Thoracic aorta (tissue), 2 donors: Measurements from ENCODE around the gene TBL1X. TPM values are rescaled to one million over a fixed set of nuclear protein-coding genes. Genes with fewer than 3 reads are reported as not detected.
"Not testable (repeated sequence)": the region's sequence is repeated elsewhere in the genome, so short reads cannot be mapped to it uniquely, and the experiment has no call there.

Experiments used
- ATAC-seq: fragments of 150-250 bp; one replicate; pipeline ENCODE4 v1.8.0; 2017; ENCODE audit warnings: low read depth; ENCODE audit not compliant: insufficient number of reproducible peaks, low FRiP score
- DNase-seq: peaks from one replicate; pipeline ENCODE4 v3.0.0-alpha.2; 2020; ENCODE audit warnings: low spot score
- H3K27ac ChIP-seq, 2 donors: fragments of 200-600 bp; sonication (generic); 1 replicate in 1 of 2; 2 replicates in 1 of 2; pipeline ENCODE4 v1.5.1; 2016; ENCODE audit warnings: mild to moderate bottlenecking in 2 of 2, moderate library complexity in 2 of 2
- H3K27me3 ChIP-seq: fragments of 200-600 bp; sonication (generic); replicated peaks from 2 replicates; pipeline ENCODE4 v1.6.0; 2016; ENCODE audit warnings: mild to moderate bottlenecking; ENCODE audit not compliant: insufficient read depth
- H3K36me3 ChIP-seq: fragments of 200-600 bp; sonication (generic); one replicate; pipeline ENCODE4 v1.5.1; 2016
- H3K4me1 ChIP-seq, 2 donors: fragments of 200-600 bp; sonication (generic); 1 replicate in 1 of 2; 2 replicates in 1 of 2; pipeline versions ENCODE4 v1.5.1 to v1.6.0; 2016; ENCODE audit warnings: low read depth in 2 of 2, mild to moderate bottlenecking in 1 of 2; ENCODE audit not compliant: control insufficient read depth in 1 of 2
- H3K4me3 ChIP-seq: fragments of 200-600 bp; sonication (generic); 2 replicates; pipeline ENCODE4 v1.5.1; 2016; ENCODE audit warnings: mild to moderate bottlenecking
- H3K9me3 ChIP-seq: fragments of 200-600 bp; sonication (generic); 2 replicates; pipeline ENCODE4 v1.5.1; 2016
- total RNA-seq, 2 donors: library from RNA; depleted of rRNA; stranded (reverse); fragments of >200 nt; gene quantifications; one replicate each; pipeline versions ENCODE4 v1.1.0 to v1.2.3, GENCODE V29; 2016
- TF ChIP-seq, protein P1 (sequence below): fragments of 200-600 bp; sonication (generic); IDR thresholded peaks from one replicate; pipeline ENCODE4 v1.5.1; 2019; ENCODE audit warnings: antibody characterized with exemption

TBL1X gene
- total RNA-seq, 2 donors from 2014 or later: 37.9 to 39.7 TPM

DNA sequence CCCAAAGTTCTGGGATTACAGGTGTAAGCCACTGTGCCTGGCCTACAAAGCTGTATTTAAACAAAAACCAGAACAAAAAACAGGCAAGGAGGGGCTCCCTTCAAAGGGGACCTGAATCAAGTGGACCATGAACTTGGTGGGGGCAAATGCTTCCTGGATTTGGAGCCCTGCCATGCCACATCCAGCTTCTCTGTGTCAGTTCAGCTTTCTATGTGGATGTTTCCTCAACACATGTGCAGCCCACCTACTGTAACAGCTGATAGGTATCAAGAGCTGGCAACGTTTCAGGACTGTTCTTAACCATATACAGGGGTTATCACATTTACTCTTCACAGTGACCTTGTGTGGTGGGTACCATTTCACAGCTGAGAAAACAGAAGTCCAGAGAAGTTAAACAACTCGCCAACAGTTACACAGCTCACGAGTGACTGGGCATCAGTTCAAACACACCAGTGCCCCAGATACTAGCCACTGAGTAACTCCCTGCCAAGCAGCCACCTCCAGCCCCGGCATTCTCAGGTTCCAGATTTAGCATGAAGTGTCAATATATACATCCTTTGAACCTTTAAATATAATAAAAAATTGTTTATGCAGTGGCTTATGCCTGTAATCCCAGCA is 293.3 kb downstream of the TBL1X start:
- Histone ChIP-seq H3K36me3 (no peaks in the 10 kb centered on the region), H3K27me3 (no peaks in the 10 kb centered on the region), H3K9me3 (no peaks in the 10 kb centered on the region), H3K4me3 (no peak overlapping the region), H3K4me1 (no peaks in the 10 kb centered on the region), H3K27ac (no peak overlapping the region)
- DNase-seq (no peak), ATAC-seq (no peak)
- TF ChIP-seq, protein P1, sequence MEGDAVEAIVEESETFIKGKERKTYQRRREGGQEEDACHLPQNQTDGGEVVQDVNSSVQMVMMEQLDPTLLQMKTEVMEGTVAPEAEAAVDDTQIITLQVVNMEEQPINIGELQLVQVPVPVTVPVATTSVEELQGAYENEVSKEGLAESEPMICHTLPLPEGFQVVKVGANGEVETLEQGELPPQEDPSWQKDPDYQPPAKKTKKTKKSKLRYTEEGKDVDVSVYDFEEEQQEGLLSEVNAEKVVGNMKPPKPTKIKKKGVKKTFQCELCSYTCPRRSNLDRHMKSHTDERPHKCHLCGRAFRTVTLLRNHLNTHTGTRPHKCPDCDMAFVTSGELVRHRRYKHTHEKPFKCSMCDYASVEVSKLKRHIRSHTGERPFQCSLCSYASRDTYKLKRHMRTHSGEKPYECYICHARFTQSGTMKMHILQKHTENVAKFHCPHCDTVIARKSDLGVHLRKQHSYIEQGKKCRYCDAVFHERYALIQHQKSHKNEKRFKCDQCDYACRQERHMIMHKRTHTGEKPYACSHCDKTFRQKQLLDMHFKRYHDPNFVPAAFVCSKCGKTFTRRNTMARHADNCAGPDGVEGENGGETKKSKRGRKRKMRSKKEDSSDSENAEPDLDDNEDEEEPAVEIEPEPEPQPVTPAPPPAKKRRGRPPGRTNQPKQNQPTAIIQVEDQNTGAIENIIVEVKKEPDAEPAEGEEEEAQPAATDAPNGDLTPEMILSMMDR: no peak

DNA sequence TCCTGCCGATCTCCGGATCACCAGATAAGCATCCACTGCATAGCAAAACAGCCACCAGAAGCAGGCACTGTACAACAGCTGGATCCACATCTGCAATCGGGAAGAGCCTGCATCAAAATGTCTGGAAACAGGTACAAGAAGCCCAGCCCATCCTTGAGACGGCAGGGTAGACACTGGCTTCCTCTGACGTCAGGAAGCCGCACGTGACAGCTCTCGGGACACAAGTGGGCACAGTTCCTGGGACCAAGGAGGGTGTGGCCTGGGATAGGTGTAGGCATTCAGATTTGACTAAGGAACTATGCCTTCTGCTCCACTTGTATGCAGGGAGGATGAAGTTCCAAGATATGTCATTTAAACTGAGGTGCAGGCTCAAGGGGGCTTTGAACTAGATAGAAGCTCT is 294.5 kb downstream of the TBL1X start:
- TF ChIP-seq, protein P1: no peak
- Histone ChIP-seq H3K36me3 (no peaks in the 10 kb centered on the region), H3K4me3 (no peak overlapping the region), H3K27me3 (no peaks in the 10 kb centered on the region), H3K4me1 (no peaks in the 10 kb centered on the region), H3K9me3 (no peaks in the 10 kb centered on the region), H3K27ac (no peak overlapping the region)
- ATAC-seq (no peak), DNase-seq (no peak)

DNA sequence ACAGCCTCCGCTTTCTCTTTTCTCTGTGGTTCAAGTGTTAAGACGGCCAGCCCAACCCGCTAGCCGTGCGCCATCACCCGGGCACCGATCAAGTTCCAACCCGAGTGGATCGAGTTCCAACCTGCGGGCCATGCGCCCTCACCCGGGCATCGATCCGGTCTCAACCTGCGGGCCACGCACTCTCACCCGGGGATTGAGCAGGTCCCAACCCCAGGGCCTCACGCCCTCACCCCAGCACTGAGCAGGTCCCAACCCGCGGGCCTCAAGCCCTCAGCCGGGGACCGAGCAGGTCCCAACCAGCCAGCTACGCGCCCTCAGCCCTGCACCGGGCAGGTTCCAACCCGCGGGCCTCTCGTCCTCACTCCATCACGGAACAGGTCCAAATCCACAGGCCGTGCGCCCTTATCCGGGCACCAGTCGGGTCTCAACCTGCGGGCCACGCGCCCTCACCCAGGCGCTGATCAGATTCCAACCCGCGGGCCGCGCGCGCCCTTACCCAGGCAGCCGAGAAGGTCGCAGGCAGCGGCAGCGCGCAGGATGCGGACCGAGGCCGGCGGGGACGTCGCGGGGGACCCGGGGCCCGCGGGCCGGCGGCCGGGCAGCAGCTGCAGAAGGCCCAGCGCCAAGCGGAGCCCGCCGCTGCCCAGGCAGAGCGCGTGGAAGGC is 300.3 kb downstream of the TBL1X start:
- no peaks in the 10 kb centered on the region for H3K4me1 ChIP-seq
- ATAC-seq (no peak), DNase-seq (no peak)
- no peaks in the 10 kb centered on the region for H3K9me3 ChIP-seq
- H3K27ac ChIP-seq: no peak overlapping the region
- TF ChIP-seq, protein P1: no peak
- no peak overlapping the region for H3K4me3 ChIP-seq
- H3K27me3 ChIP-seq: no peaks in the 10 kb centered on the region
- no peaks in the 10 kb centered on the region for H3K36me3 ChIP-seq

DNA sequence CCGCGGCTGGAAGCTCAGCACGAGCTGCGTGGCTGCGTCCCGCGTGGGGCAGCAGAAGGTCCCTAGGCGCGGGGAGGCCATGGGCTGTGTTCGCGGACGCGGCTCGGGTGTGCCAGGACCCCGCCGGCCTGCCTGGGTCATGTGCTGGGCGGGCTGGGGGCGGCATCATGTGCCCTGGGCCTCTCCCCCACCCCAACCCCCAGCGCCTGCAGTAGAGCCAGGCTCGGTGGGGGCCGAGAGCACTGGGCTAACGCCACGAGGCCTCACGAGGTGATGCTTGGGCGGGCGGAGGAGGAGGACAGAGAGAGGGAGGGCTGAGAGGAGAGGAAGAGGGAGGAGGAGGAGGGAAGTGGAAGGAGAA is 300.9 kb downstream of the TBL1X start, which contains the start of gene GPR143:
TSS of gene GPR143 (minus strand) at position 111 of the 361 bp plus-strand sequence. CDS start at position 81, 30 bp downstream.
- DNase-seq (no peak), ATAC-seq (no peak)
- Histone ChIP-seq H3K9me3 (no peaks in the 10 kb centered on the region), H3K4me3 (no peak within 1 kb of the TSS), H3K27ac (no peak within 1 kb of the TSS), H3K27me3 (no peaks in the 10 kb centered on the region), H3K4me1 (no peaks in the 10 kb centered on the region), H3K36me3 (no peaks in the 10 kb centered on the region)
- TF ChIP-seq, protein P1: no peak

DNA sequence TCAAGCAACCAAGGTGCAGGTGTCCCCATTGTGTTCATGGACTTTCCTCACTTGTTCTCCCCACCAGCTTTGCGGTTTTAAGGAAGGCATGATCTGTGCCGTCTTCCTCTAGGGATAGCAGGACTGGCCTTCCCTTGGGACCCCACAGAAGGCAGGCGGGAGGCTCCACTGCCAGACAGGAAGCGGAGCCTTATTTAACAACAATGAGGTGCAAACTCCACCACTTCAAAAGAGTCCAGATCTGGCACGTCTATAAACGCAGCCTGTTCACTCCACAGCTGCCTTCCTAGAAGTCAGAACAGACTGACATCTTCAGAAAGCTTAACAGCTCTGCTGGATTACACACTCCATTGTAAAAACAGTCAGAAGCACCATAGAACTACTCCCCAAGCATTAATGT is 302.5 kb downstream of the TBL1X start:
- ATAC-seq (no peak), DNase-seq (no peak)
- H3K36me3 ChIP-seq: no peaks in the 10 kb centered on the region
- H3K4me3 ChIP-seq: no peak overlapping the region
- no peak overlapping the region for H3K27ac ChIP-seq
- H3K4me1 ChIP-seq: no peaks in the 10 kb centered on the region
- no peaks in the 10 kb centered on the region for H3K27me3 ChIP-seq
- TF ChIP-seq, protein P1: no peak
- no peaks in the 10 kb centered on the region for H3K9me3 ChIP-seq

DNA sequence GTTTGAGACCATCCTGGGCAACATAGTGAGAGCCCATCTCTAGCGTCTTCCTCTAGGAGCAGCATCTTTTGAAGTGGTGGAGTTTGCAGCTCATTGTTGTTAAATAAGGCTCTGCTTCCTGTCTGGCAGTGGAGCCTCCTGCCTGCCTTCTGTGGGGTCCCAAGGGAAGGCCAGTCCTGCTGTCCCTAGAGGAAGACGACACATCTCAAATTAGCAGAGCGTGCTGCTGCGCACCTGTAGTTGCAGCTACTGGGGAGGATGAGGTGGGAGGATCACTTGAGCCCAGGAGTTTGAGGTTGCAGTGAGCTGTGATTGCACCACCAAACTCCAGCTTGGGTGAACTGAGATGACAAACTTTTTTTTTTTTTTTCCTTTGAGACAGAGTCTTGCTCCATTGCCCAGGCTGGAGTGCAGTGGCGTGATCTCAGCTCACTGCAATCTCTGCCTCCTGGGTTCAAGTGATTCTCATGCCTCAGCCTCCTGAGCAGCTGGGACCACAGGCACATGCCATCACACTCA is 303.5 kb downstream of the TBL1X start:
- ATAC-seq, H3K4me3 ChIP-seq, H3K27ac ChIP-seq: not testable (repeated sequence)

More for the DNA sequence above, 303.5 kb downstream of the TBL1X start:
- H3K4me1 ChIP-seq, H3K9me3 ChIP-seq, DNase-seq, H3K27me3 ChIP-seq, H3K36me3 ChIP-seq: not testable (repeated sequence)
